T-helper 2 cell treated with Interferon-gamma antibody and Interleukin-4, amounts not matched to agents 5 μg/mL and 100 μg/mL, for 36 hours (primary cell): ENCODE data around the gene EPN3.

Source experiments
- DNase-seq: peaks from one replicate; pipeline ENCODE4 v3.0.0; 2021; ENCODE audit warnings: low spot score
- H3K27ac Mint-ChIP-seq: one replicate; pipeline ENCODE4 v1.8.0; 2021; ENCODE audit warnings: mild to moderate bottlenecking, mixed read lengths
- H3K27me3 Mint-ChIP-seq: one replicate; pipeline ENCODE4 v1.8.0; 2021; ENCODE audit warnings: low read depth, mixed read lengths
- H3K36me3 Mint-ChIP-seq: one replicate; pipeline ENCODE4 v1.8.0; 2021; ENCODE audit warnings: low read depth, mixed read lengths
- H3K4me1 Mint-ChIP-seq: one replicate; pipeline ENCODE4 v1.8.0; 2021; ENCODE audit warnings: low read depth, mixed read lengths
- H3K4me3 Mint-ChIP-seq: one replicate; pipeline ENCODE4 v1.8.0; 2022; ENCODE audit warnings: mild to moderate bottlenecking, moderate library complexity, mixed read lengths
- H3K9me3 Mint-ChIP-seq: one replicate; pipeline ENCODE4 v1.8.0; 2021; ENCODE audit warnings: mixed read lengths

Gene EPN3

DNA sequence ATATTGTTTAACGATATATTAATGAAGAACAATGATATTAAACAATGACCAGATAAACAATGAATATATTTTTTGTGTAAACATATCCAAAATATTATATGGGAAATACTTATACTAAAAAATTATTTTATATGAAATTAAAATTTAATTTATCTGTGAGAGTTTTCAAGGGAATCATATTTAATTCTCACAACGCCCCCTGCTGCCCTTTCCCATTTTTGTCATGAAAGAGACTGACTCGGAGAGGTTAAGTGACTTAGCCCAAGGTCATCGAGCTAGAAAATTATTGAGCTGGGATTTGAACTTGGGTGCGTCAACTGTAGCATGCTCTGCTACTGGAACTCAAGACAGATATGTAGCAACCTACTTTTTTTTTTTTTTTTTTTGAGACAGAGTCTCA lies 31.5 kb upstream of the EPN3 start:
- Mint-ChIP-seq H3K4me3 (no peak overlapping the region), H3K4me1 (peaks cover 18% of the 10 kb centered on the region), H3K36me3 (no peaks in the 10 kb centered on the region), H3K9me3 (no peaks in the 10 kb centered on the region), H3K27ac (no peak overlapping the region), H3K27me3 (peaks cover 2% of the 10 kb centered on the region)
- DNase-seq = no peak

DNA sequence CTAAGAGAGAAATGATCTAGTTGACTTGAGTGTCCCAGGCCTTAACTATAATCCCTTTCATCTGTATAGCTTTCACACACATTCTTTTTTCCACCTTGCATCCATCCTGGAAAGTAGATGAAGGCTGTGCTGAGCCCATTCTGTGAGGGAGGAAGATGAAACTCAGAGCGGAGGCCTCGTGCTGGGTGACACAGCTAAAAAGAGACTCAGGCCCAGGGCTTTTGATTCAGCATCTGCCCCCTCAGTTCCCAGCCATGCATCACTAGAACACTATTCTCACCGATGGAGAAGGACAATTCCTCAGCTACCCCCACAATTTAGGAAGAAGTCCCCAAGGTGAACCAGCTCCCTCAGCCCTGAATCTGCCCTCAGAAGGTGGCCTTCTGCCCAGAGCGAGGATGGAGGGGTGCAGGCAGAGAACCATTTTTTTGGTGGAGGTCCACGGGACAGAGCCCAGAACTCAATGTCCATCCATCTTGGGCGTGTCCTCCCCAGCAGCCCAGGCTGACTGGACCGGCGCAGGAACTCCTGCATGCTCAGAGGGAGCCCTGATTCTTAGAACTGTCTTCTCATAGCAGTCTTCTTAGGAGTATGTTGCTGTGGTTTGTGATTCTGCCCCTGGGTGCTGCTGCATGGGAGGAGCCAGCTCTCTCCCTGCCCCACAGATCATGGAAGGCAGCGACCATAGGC lies 30.1 kb upstream of the EPN3 start:
- no peaks in the 10 kb centered on the region for H3K9me3 Mint-ChIP-seq
- no peak overlapping the region for H3K4me3 Mint-ChIP-seq
- no peak overlapping the region for H3K27ac Mint-ChIP-seq
- no peak for DNase-seq
- H3K36me3 Mint-ChIP-seq = no peaks in the 10 kb centered on the region
- H3K4me1 Mint-ChIP-seq = peaks cover 18% of the 10 kb centered on the region
- H3K27me3 Mint-ChIP-seq = peaks cover 2% of the 10 kb centered on the region

DNA sequence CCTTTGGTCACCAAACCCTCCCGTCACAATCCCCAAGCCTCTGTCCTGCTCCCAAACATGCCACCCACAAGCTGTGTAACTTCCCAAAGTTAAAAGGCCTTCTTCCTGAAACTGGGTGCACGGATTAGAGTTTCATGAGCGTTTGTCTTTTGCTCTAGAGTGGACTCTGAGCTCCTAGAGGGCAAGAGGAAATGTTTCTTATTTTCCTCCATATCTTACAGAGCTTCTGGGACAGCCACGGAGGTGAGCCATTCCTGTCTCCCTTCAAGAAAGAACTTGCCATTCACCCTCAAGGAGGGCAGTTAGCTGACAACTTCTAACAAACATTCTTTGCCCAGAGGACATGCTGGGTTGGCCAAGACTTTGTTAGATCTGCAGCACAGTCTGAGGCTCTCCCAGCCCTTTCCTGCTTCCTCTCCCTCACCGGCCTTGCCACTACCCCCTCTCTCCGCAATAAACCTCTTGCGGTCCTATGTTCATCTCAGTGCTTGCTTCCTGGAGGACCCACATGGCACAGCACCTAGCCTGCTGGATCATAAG lies 26.9 kb upstream of the EPN3 start:
- no peak for DNase-seq
- no peaks in the 10 kb centered on the region for H3K9me3 Mint-ChIP-seq
- H3K4me1 Mint-ChIP-seq = peaks cover 40% of the 10 kb centered on the region
- no peak overlapping the region for H3K4me3 Mint-ChIP-seq
- peak overlapping the region; percentile 11 for H3K27ac Mint-ChIP-seq
- no peaks in the 10 kb centered on the region for H3K27me3 Mint-ChIP-seq
- peaks cover 3% of the 10 kb centered on the region for H3K36me3 Mint-ChIP-seq

DNA sequence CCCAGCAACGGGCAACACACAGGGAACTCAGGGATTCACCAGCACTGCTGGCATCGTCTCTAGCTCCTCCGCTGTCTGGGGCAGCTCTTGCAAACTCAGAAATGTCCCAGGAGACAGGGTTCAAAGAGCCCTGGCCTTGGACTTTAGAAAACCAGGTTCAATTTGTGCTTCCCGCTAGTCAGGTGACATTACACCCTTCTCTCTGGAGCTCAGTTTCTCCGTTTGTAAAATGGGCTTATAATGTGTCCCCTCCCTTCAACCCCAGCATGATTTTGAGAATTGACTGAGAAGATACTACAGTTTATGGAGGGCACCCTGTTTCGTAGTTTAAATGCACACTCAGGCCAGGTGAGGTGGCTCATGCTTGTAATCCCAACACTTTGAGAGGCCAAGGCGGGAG lies 26.2 kb upstream of the EPN3 start:
- H3K27me3 Mint-ChIP-seq = no peaks in the 10 kb centered on the region
- no peaks in the 10 kb centered on the region for H3K9me3 Mint-ChIP-seq
- peaks cover 3% of the 10 kb centered on the region for H3K36me3 Mint-ChIP-seq
- H3K4me3 Mint-ChIP-seq = no peak overlapping the region
- H3K27ac Mint-ChIP-seq = no peak overlapping the region
- DNase-seq = no peak
- H3K4me1 Mint-ChIP-seq = peaks cover 47% of the 10 kb centered on the region

DNA sequence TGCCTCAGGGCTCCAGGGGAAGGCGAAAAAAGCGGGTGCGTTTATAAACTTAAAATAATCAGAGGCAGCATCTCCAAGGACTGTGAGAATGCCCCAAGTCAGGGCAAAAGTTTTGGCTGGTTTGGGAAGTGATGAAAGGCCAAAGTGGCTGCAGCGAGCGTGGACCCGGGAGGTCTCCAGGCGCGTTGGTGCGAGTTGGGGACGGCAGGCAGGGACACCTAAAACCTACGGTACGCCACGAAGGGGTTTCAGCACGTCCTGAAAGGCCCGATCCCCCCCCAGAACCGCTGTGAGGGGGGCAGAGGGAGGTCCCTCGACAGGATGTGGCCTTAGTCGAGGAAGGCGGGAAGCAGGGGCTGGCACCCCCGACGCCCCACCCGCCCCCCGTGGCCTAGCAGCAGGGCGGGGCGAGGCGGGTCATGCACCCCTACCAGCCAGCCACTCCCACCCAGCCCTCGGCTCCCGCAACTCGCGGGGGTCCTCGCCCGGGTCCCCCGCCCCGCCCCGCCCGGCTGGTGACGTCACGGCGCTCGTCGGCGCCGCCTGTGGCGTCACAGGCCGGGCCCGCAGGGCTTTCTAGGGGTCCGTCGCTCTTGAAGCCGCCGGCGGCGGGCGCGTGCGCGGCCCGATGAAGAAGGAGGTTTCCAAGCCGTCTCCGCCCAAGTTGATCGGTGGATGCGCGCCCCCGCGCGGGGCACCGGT lies 24.5 kb upstream of the EPN3 start, which contains the start of gene MYCBPAP:
TSS of gene MYCBPAP (plus strand) at position 569 of the 702 bp plus-strand sequence. CDS start 236 bp downstream, outside the sequence.
- Mint-ChIP-seq H3K27me3 (no peaks in the 10 kb centered on the region), H3K9me3 (no peaks in the 10 kb centered on the region), H3K4me1 (peaks cover 54% of the 10 kb centered on the region), H3K36me3 (peaks cover 3% of the 10 kb centered on the region), H3K4me3 (peak within 1 kb of the TSS; percentile 95), H3K27ac (peak within 1 kb of the TSS; percentile 96)
- peak; percentile 83 for DNase-seq

DNA sequence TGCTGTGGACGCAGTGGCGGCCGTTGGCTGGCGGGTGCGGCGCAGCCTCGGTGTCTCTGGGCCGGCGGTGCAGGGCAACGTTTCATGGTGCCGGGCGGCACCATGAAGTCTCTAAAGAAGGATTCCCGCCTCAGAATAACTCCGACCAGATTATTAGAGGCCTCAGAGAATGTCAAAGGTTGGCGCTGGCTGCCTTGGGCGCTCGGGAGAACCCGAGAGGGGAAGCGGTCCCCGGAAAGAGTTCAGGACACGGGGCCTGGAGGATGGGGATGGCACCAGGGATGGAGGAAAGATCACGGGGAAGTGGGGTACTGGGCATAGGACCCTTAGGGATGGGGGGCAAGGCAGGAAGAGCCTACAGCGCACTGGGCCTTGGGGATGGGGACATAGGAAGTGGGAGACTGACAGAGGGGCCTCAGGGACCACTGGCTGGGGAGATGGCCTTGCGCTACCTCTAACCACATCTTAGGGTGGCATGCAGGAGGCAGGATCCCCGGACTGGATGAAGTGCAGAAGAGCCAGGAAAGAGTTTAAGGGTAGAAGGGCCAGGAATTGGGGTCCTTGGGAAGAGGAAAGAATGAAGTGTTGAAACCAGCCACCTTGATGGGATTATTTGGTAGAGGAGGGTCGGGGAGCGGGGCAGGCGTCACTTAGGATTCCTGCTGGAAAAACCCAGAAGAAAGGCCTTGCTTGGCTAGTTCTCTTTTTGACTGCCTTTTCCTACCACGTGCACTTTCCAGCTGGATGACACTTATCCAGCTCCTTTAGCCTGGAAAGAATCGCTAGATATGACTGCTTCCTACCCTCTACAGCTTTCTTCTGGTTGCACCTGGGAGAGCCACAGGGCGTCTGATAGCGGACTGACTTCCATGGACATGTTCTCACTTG lies 23.7 kb upstream of the EPN3 start:
- H3K4me1 Mint-ChIP-seq = peaks cover 49% of the 10 kb centered on the region
- H3K27ac Mint-ChIP-seq = peak overlapping the region; percentile 92
- H3K9me3 Mint-ChIP-seq = no peaks in the 10 kb centered on the region
- H3K4me3 Mint-ChIP-seq = peak overlapping the region; percentile 95
- no peaks in the 10 kb centered on the region for H3K27me3 Mint-ChIP-seq
- peaks cover 3% of the 10 kb centered on the region for H3K36me3 Mint-ChIP-seq
- DNase-seq = no peak

DNA sequence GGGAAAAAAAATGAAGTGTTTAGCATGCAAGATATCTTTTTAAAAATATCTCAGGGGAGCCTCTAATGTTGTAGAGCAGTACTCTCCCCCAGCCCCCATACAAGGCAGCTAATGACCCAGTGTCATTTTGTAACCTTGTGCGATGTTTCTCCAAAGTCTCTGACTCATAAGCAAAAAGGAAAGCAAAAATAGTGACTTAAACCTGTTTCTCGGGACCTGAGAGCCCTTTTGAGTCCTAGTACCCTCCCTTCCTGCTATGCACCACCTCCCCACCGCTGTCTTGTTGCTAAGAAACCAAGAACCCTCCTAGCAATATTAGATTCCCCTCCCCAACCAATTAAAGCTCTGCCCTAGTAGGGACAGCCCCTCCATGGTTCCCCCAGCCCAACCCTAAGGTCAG lies 21.5 kb upstream of the EPN3 start:
- H3K27me3 Mint-ChIP-seq = no peaks in the 10 kb centered on the region
- peaks cover 39% of the 10 kb centered on the region for H3K4me1 Mint-ChIP-seq
- H3K4me3 Mint-ChIP-seq = peak overlapping the region; percentile 53
- peaks cover 3% of the 10 kb centered on the region for H3K36me3 Mint-ChIP-seq
- H3K27ac Mint-ChIP-seq = peak overlapping the region; percentile 92
- no peaks in the 10 kb centered on the region for H3K9me3 Mint-ChIP-seq
- peak; percentile 57 for DNase-seq

DNA sequence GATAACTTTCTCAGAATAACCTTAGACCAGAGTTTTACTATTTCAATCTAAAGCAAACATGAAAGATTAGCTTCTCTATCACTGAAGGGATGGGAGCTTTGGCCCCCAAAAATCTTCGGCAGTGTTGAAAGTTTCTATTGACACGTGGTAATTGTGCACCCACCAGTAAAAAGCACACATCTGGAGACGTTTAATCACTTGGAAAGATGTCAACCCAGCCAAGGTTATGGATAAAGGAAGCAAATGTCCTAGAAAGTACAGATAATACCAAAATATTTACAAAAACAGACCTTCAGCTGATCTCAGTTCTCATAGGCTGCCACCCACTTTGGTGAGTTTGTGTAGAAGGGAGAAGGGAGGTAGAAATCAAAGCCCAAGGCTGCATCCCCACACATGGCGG lies 19.0 kb upstream of the EPN3 start:
- Mint-ChIP-seq H3K27me3 (no peaks in the 10 kb centered on the region), H3K4me3 (no peak overlapping the region), H3K9me3 (no peaks in the 10 kb centered on the region), H3K4me1 (peaks cover 37% of the 10 kb centered on the region), H3K36me3 (peaks cover 3% of the 10 kb centered on the region), H3K27ac (no peak overlapping the region)
- DNase-seq = no peak

DNA sequence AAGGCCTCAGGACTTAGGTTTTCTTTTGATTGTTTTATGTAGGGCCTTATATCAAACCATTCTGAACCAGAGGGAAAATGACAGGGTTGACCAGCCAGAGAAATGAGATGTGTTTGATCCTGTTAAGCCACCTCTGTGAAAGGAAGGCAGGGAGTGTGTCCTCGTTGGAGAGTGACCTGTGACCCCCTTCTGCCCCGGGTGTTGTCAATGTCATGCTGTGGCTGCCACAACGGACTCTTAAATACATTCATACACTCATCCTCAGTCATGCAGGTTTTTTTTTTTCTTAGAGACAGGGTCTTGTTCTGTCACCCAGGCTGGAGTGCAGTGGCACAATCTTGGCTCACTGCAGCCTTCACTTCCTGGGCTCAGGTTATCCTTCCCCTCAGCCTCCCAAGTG lies 18.1 kb upstream of the EPN3 start:
- H3K4me3 Mint-ChIP-seq = no peak overlapping the region
- no peak for DNase-seq
- H3K27ac Mint-ChIP-seq = no peak overlapping the region
- no peaks in the 10 kb centered on the region for H3K27me3 Mint-ChIP-seq
- peaks cover 29% of the 10 kb centered on the region for H3K4me1 Mint-ChIP-seq
- no peaks in the 10 kb centered on the region for H3K9me3 Mint-ChIP-seq
- no peaks in the 10 kb centered on the region for H3K36me3 Mint-ChIP-seq

DNA sequence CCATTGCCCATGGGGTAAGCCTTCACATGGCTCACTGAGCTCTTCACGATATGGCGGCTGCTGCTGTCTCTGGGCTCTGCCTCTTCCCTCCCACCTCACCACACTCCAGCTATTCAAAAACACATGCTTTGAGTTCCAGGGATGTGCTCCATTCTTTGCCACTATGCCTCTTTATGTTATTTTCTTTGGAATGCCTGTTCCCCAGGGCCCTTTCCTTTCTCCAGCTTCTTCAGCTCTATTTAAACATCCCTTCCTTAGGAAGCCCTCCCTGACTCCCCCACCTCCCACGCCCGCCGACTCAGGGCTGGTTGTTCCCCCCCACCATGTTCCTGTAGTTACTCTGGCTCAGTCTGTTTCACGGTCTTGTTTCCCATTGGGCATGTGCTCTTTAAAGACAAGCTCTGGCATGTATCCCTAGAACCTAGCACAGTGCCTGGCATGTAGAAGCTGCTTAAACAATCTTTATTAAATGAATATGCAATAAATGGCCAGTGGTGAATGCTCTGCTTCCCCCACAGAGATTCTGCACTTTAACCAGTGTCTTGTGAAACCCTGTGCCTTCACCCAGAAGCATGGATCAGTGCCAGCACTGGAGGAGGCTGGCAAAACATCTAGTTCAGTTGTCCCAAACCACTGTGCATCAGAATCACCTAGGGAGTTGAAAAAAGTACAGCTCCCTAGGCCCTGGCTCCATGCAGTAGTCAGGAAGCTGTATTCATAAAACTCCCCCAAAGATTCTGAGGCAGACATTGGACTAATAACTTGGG lies 17.4 kb upstream of the EPN3 start:
- no peaks in the 10 kb centered on the region for H3K36me3 Mint-ChIP-seq
- no peaks in the 10 kb centered on the region for H3K27me3 Mint-ChIP-seq
- no peaks in the 10 kb centered on the region for H3K9me3 Mint-ChIP-seq
- no peak for DNase-seq
- H3K27ac Mint-ChIP-seq = no peak overlapping the region
- no peak overlapping the region for H3K4me3 Mint-ChIP-seq
- peaks cover 21% of the 10 kb centered on the region for H3K4me1 Mint-ChIP-seq

DNA sequence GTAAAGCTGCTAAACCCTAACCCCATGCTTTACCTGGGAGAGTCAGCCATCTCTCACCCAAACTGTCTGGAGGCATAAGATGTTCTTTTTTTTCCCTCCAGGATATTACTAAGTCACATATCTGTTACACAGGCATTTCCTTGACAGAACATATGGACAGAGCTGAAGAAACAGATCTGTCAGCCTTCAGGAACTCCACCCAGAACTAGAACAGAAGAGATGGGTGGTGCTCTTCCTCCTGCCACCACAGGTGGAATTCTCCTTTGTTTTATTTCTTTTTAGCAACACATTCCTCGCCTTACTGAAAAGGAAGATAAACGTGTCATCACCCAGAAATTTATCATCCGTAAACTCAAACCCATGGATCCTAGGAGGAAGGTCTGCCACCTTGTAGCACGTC lies 15.5 kb upstream of the EPN3 start:
- H3K9me3 Mint-ChIP-seq = no peaks in the 10 kb centered on the region
- H3K27me3 Mint-ChIP-seq = no peaks in the 10 kb centered on the region
- H3K4me1 Mint-ChIP-seq = peaks cover 6% of the 10 kb centered on the region
- DNase-seq = no peak
- H3K4me3 Mint-ChIP-seq = peak overlapping the region; percentile 42
- H3K27ac Mint-ChIP-seq = no peak overlapping the region
- no peaks in the 10 kb centered on the region for H3K36me3 Mint-ChIP-seq

DNA sequence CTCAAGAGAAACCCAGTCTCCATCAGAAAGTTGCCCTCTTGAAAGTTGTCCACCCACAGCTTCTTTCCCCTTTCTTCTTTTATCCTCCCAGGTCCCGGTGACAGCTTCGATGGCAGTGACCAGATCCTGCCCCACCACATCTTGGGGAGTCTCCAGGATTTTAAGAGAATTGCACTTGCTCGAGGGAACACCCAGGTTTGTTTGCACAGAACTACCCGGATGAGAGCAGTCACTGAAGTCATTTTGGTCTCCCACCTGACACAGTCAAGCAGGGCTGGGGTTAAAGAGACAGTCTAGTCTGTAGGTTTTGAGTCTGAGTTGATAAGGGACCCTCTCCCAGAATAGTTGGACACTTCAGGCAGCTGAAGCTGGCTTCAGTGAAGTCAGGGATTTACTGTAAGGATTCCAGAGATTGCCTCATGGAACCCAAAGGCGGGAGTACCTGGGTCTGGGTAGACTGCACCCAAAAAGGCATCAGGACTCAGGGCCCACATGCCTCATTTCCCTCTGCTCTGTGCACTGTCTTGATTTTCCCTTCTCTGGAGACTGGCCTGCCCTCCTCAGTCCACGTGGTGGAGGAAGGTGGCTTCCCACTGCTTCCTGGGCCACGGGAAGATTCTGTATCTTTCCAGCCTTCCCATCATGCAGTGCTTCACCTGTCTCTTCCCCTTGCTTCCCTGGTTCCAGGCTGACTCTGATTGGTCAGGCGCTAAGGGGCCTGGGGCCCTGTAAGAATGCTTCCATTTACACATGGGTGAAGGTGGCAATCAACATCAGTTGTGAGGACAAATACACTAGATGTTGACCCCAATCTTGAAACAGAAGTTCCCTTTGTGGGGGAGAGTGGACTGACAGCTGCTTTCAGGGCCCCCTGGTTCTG lies 14.8 kb upstream of the EPN3 start:
- no peak for DNase-seq
- Mint-ChIP-seq H3K27me3 (no peaks in the 10 kb centered on the region), H3K9me3 (no peaks in the 10 kb centered on the region), H3K27ac (no peak overlapping the region), H3K4me3 (peak overlapping the region; percentile 42), H3K4me1 (peaks cover 2% of the 10 kb centered on the region), H3K36me3 (peaks cover 2% of the 10 kb centered on the region)
